GM19240 (cell line): ENCODE measurements around the gene DNAJC1.

ENCODE experiments used
- DNase-seq: peaks from one replicate; pipeline ENCODE4 v3.0.0; 2011; ENCODE audit warnings: low spot score; ENCODE audit not compliant: insufficient read length

The DNAJC1 gene

DNA sequence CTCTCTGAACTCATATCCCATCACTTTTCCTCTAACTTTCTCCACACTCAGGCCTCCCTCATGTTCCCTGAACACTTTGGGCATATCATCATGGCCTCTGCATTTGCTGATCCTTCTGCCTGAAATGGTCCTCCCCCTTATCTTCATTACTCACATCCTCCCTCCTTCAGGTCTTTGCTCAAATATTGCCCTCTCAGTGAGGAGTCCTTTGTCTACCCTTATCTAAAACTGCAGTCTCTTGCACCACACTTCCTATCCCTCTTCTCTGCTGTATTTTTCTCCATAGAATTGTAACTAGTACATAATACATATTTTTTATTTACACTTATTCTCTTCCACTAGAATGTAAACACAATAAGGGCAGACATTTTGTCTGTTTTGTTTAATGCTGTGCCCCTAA, 41.7 kb downstream of the DNAJC1 start:
- no peak for DNase-seq

DNA sequence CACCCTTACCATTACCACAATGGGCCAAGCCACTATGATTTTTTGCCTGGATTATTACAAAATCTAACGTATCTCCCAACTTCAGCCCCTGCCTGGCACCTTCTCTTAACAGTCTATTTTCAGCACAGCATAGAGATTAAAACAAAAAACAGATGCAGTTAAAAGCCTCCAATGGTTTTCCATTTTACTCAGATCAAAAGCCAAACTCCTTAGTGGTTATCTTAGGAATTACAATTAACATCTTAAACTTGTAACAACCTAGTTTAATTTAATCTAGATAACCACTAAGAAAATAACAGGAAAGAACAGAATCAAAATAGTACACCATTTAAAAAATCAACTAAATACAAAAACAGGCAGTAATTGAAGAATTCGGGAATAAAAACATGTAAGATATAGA, 43.5 kb downstream of the DNAJC1 start:
- DNase-seq = no peak

DNA sequence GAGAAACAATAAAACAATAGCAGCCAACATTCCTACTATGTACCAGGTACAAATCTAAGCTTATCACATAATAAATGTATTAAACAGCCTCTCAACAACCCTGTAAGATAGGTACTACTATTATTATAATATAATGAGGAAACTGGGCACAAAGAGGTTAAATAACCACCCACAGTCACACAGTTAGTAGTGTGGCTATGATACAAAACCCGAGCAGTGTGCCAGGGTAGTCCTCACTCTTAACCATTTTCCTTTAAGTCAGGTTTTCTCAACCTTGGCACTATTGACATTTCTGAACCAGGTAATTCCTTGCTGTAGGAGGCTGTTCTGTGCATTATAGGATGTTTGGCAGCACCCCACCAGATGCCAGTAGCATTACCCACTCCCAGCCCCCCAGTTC, 48.8 kb downstream of the DNAJC1 start:
- DNase-seq = no peak

DNA sequence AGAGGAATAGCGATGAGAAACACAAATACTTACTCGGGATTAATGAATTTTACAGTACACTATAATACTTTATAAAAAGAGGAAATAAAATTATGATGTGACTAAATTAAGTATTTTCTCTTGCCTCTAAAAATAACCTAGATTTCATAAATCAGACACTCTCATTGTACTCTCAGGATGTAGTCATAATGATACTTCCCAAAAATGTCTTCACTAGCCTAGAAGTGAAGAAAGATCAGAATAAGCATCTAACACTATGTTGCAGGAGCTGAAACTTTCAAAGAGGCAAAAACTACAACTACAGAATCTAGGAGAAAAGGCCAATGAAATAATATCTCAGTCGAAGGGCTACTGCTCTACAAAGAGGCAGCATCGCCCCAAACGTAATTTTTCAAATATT, 49.4 kb downstream of the DNAJC1 start:
- DNase-seq = no peak

DNA sequence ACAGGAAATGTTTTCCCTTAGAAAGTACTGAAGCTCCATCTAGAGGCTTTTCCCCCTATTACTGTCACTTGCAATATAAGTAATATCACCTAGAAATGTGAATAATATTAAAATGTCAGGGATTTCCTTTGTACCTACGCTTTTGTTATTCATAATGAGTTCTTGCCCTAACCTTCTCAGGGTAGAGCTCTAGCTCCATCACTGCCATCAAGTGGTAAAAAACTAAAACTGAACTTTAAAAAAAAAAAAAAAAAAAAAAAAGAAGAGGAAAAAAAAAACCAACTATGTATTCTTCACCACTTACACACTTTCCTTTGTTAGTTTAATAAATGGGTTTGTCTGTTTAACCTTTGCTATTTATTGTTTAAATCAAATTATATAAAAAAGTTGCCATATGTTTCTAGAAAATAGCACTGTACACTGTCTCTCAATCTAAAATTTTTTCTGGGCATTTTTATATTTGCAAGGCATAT, 49.9 kb downstream of the DNAJC1 start:
- DNase-seq = no peak

DNA sequence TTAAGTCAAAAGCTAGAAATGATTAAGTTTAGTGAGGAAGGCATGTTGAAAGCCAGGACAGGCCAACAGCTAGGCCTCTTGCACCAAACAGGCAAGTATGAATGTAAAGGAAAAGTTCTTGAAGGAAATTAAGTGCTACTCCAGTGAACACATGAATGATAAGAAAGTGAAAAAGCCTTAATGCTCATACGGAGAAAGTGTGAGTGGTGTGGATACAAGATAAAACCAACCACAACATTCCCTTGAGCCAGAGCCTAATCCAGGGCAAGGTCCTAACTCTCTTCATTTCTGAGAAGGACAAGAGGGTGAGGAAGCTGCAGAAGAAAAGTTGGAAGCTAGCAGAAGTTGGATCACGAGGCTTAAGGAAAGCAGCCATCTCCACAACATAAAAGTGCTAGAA, 53.0 kb downstream of the DNAJC1 start:
- no peak for DNase-seq

DNA sequence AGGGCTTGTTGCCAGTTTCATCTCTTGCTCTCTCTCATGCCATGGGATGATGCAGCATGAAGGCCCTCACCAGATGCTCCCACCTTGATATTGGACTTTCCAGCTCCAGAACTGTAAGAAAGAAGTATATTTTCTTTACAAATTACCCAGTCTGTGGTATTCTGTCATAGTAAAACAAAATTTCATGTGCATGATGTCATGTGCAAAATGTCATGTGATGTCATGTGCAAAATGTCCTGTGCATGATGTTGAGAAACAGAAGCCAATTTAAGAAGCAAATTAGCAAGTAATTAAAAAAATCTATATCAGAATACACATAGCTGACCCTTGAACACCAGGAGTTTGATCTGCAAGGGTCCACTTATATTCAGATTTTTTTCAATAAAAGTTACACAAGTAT, 56.6 kb downstream of the DNAJC1 start:
- DNase-seq = no peak

DNA sequence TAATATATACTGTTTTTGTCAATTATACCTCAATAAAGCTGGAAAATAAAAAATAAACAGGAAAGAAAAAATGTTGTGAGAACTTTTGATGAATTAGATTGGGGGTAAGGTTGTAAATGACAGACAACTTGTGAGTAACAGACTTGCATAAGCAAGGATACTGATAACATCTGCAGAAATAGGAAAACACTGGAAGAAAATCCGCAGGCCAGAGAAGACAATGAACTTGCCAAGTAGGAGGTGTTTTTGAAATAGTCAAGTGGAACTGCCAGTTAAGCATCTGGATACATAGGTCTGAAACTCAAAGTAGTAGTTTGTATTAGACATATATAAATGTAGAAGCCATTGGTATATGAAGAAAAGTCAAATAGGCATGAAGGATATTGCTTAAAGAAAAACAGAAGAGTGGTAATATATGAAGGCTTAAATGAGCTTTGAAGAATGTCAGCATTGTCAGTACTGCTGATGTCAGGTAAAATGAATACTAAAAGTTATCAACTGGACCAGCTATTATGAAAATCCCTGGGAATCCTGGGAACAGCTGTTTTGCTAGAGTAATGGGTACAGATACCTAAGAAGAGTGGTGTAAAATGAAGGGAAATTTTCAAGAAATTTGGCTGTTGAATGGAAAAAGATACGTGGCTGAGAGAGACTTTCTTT, 58.7 kb downstream of the DNAJC1 start:
- no peak for DNase-seq

DNA sequence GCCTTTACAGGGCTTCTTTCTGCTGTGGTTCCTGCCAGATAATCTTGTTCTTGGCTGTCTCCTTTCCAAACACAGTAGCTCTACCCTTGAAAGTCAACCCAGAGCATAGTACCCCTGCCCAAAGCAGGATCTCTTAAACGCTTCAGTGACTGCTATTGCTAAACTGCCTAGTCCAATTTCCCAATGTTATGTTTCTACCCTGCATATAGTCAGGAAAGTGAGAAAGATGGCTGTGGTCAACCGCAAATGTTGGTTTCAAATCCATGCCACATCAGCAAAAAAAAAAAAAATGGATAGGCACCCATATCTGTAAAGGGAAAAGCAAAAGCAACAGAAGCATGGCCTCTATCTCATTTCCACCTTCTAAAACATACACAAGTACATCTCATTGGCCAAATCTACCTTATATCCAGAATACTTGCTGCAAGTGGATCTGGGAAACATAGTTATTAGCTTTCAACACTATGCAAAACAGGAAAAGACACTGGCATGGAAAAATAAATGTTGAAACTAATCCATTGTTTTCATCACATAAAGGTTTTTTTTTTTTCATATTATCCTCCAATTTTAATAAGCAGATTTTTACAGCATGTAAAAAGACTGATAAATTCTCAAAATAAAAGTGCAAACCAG, 59.8 kb downstream of the DNAJC1 start:
- DNase-seq = no peak

DNA sequence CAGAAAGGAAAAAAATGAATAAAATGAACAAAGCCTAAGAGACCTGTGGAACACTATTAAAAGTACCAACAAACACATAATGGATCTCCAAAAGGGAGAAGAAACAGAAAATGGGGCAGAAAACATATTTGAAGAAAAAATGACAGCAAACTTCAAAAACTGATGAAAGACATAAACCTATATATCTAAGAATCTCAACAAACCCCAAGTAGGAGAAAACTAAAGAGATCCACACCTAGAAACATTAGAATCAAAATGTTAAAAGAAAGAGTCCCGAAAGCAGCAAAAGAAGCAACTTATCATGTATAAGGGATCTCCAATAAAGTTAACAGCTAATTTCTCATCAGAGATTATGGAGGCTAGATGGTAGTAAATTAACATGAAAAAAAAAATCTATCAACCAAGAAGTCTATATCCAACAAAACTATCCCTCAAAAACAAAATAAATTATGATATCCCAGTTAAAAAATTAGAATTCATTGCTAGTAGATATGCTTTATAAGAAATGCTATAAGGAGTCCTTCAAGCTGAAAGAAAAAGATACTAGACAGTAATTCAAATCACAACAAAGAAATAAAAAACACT, 68.0 kb downstream of the DNAJC1 start:
- no peak for DNase-seq

DNA sequence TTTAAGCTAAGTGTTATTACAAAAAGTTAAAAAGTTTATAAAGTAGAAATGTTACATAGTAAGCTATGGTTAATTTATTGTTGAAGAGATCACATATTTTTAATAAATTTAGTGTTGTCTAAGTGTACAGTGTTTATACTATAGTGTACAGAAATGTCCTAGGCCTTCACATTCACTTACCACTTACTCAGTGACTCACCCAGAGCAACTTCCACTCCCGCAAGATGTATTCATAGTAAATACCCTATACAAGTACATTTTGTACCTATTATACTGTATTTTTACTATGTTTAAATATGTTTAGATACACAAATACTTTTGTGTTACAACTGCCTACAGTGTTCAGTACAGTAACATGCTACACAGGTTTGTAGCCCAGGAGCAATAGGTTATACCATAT, 69.2 kb downstream of the DNAJC1 start:
- DNase-seq = no peak

DNA sequence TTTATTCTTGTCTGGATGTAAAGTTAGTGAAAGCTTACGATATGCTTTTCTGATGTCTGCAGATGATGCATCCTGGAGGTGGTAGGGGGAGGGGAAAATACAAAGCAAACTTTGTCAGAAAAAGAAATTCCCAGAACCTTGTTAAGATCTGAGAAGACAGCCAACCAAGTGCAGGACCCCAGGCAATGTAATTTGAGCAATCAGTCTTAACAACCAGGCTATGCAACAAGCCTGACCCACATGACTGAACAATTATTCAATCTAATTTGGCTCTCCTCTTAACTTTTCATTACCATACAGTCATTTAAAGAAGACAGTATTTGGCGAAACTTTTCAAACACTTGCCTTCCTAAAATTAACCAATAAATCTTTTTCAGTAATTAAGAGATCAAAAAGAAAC, 74.5 kb downstream of the DNAJC1 start:
- no peak for DNase-seq

DNA sequence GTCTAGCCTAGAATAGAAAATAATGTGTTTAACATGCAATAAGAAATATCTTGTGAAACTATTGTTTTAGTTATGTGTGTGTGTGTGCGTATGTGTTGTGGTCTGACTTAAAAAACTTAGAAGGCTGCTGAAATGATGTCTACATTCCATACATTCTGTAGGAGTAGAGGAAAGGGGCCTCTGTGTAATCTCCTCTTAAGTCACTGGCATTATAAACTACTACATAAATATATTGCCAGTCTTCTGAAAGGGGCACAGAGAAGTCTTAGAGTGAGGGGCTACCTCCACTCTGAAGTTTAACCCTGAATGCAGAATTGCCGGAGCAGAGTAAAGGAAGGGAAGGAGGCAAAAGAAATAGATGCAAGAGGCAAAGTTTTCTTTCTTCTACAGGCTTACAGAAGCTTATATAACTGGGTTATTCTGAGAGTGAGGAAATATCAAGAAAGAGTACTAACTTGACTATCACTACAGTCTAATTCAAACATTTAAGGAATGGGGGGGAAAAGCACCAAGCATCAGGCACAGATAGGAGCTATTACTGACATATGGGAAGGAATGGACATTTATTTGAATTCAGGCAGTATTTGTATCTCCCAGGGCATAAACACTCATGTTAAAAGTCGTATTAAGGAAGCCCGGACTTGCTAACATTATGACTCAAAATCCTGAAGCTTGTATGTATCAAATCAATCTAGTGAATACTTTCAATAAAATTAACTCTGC, 75.7 kb downstream of the DNAJC1 start:
- no peak for DNase-seq

DNA sequence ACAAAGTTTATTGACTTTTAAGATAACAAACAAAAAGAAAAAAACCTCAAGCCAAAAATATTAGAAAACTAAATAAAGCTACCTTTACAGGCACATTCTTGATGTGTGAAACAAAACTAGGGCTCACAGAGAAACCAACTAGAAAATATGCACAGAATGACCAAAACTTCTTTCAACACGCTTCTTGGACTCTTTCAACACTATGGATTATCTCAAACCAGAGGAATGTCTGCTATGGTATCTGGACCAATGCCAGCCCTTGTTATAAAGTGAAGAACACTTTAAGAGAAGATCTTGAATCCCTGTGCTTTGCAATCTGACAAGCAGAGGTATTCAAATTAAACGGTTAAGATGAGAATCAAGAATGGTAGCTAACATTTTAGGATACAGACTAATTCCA, 76.6 kb downstream of the DNAJC1 start:
- DNase-seq = no peak

DNA sequence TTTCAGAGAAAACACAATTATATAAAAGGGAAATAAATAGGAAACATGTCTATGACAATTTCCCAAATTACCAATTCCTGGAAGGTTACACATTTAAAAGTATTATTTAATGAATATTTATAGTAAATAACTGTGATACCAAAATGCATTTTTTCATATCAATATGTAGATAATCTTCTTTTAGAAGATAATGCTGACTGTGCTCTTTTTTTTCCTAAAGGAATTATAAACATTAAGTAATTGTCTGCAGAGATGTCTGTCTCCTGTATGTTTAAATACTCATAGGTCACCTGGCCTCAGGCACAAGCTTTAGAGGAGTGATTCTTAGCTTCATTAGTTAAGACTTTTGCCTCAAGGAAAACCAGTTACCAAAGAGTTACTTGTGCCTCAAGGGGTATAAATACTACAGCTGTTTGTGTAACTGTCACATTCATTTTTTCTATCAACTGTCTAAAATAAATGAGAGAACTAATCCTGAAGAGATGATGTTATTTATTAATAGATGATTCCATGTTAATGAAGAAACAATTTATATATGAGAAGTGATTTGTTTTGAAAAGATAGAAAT, 77.1 kb downstream of the DNAJC1 start:
- DNase-seq = no peak

DNA sequence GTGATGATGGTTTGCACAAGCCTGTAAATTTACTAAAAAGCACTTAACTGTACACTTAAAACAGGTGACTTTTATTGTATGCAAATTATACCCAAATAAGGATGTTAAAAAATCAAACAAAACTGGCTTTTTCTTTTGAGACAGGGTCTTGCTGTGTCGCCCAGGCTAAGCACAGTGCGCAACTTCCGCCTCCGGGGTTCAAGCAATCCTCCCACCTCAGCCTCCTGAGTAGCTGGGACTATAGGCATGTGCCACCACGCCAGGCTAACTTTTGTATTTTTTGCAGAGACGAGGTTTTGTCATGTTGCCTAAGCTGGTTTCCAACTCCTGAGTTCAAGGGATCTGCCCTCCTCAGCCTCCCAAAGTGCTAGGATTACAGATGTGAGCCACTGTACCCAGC, 77.7 kb downstream of the DNAJC1 start:
- DNase-seq = no peak

DNA sequence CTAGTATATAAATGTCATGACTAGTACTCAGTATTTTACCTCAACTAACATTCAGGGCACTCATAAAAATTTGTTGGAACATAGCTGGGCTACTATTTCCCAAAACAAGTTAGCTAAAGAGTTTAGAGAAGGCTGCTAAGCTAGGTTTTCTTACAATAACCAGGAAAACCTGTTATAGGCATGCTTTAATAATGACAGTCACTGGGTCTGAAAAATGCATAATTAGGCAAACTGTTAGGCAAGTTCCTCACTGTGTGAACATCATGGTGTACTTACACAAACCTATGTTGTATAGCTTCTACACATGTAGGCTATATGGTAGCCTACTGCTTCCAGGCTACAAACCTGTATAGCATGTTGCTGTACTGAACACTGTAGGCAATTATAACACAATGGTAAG, 79.0 kb downstream of the DNAJC1 start:
- no peak for DNase-seq

DNA sequence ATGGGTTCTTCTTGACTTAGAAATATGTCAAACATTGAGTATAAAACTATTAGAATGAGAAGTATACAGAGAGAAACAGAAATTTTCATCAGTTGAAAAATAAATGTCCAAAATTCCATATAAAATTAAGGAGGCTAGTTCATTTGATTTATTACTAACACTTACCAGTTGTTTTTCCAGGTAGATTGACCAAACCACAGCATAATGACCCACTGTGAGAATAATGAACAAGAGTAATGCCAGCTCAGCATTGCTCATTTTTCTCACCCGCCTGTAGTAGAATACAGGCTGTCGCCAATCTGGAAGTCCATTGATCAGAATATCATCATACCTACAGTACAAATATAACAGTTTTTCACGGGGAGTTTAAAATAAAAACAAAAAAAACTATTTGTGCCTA, 82.9 kb downstream of the DNAJC1 start:
- DNase-seq = no peak

DNA sequence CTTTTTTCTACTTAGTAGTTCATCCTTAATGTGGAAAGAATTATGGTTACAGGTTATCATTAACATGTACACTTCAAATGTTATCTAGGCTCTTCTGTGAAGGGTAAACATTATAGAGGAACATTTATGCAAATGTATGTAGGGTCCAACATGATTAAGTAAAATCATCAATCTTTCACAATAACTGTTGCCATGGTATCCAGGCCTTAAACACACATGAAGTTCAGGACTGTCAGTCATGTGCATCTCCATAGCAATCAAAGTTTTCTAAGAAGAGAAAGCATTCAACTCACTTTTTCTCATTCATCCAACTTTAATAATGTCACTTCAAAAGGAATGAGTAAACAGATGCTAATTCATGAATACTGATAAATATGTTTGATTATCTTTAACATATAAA, 83.6 kb downstream of the DNAJC1 start:
- no peak for DNase-seq

DNA sequence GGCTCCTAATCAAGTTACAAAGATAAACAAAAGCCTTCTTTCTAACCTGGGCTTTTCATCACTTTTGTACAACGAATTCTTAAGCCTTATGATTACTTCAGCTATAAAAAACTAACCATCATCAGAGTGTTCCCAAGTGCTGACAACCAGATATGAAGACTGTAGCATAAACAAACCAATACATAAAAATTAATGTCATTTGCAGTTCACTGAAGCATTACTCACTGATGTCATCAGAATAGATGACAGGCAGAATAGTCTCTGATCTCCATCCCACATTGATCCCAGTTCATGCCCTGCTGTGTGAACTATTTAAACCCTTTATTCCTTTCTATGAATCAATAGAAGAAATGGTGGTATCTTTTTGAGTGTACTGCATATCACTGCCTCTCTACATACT, 84.4 kb downstream of the DNAJC1 start:
- no peak for DNase-seq

DNA sequence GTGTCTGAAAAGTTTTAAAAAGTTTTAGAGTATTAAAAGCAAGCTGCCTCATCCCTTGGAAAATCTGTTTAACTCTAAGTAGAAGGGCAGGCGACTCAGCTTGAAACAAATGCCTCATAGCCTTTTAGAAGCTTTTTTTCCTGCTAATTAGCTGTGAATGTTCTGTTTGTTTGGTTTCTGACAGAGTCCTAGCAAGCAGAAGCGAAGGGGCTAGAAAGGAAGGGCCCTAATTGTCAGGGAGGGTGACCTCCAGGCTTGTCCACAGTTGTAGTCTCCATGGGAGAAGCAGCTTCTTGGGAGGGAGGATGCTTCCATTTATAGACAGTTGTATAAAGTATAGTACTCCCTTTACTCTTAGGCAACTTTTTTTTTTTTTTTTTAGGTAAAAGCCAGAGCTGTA, 90.9 kb downstream of the DNAJC1 start:
- no peak for DNase-seq

DNA sequence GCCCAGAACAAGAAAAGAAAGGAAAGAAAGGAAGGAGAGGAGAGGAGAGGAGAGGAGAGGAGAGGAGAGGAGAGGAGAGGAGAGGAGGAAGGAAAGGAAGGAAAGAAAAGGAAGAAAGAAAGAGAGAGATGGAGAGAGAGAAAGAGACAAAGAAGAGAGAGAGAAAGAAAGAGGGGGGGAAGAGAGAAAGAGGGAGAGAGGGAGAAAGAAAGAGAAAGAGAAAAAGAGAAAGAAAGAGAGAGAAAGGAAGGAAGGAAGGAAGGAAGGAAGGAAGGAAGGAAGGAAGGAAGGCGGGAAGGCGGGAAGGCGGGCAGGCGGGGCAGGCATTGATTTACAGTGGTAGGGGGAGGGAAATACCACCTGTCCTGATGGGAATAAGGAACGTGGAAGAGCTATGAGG, 92.7 kb downstream of the DNAJC1 start:
- DNase-seq = no peak
